Loucy (cell line): Measurements from ENCODE around the gene STPG1.

Experiments used
- CTCF ChIP-seq: fragments of 200-600 bp; sonication (generic); conservative IDR thresholded peaks from 2 replicates; pipeline ENCODE4 v1.5.1; 2014; ENCODE audit warnings: mild to moderate bottlenecking, antibody characterized with exemption, low read length
- EZH2phosphoT487 ChIP-seq: fragments of 200-600 bp; IDR thresholded peaks from 2 replicates; pipeline ENCODE4 v1.6.1; 2018; ENCODE audit warnings: antibody characterized with exemption, mild to moderate bottlenecking, moderate library complexity, borderline replicate concordance

- TF ChIP-seq CTCF (no peak), EZH2phosphoT487 (no peak)
Observed at GRCh38 chr1:24362396-24362795, 51.2 kb downstream of the STPG1 start.
